Measurements from ENCODE around the gene HEATR5B. TPM values are rescaled to one million over a fixed set of nuclear protein-coding genes. Genes with fewer than 3 reads are reported as not detected.

Gene HEATR5B
- total and polyA plus RNA-seq, 2 of the 4 experiments (the other 2 are of a cell fraction) = 8.3 to 17.9 TPM

GRCh38 chr2:37059841-37060240 lies 24.3 kb downstream of the HEATR5B start:
- peaks cover 2% of the 10 kb centered on the region; the same call in 1 of the 2 replicates for H3K4me1 ChIP-seq (ENCODE audit: control insufficient read depth, insufficient read depth, low read length)
- no peak overlapping the region for H2BK15ac ChIP-seq (ENCODE audit: low read depth, low read length)
- H3K18ac ChIP-seq (ENCODE audit: low read depth, low read length) = no peak overlapping the region
- WGBS, 2 experiments (ENCODE audit: extremely low coverage in 2 of 2, insufficient read length in 1 of 2) = no CpG with 5 or more reads among the region's 3 CpGs
- H3K4ac ChIP-seq (ENCODE audit: low read depth, low read length) = no peak overlapping the region
- no peak overlapping the region for H2BK20ac ChIP-seq (ENCODE audit: low read depth, low read length)
- ChIA-PET CTCF (interaction anchor here (1.0 kb wide), 1 partner anchor 46 kb away, joined by 3 read pairs; no protein-coding TSS in a partner anchor), POLR2A (ENCODE audit: unreplicated experiment) (no interaction called here)
- no peak overlapping the region for H2AK5ac ChIP-seq (ENCODE audit: low read depth, low read length)
- no peak overlapping the region for H3K27ac ChIP-seq (ENCODE audit: insufficient read depth, low read length)
- no peak for TF ChIP-seq RAD21 (IDR thresholded peaks at IDR 0.05; ENCODE audit: low read length)
- no peak for TF ChIP-seq FOS (IDR thresholded peaks at IDR 0.05; ENCODE audit: low read depth, low read length)
- TF ChIP-seq CTCF (conservative IDR thresholded peaks at IDR 0.05; ENCODE audit: low read depth, low read length) = no peak
- TF ChIP-seq CHD1 (IDR thresholded peaks at IDR 0.05; ENCODE audit: low read depth, low read length) = no peak
- no peak for TF ChIP-seq MAZ (IDR thresholded peaks at IDR 0.05; ENCODE audit: borderline replicate concordance, low read depth, low read length)
- no peak for TF ChIP-seq ELK1 (IDR thresholded peaks at IDR 0.05; ENCODE audit: borderline replicate concordance, low read depth, low read length)
- TF ChIP-seq NFE2L2 (IDR thresholded peaks at IDR 0.05; ENCODE audit: low read depth, low read length) = no peak
- TF ChIP-seq POLR2A (IDR thresholded peaks at IDR 0.05; ENCODE audit: low read depth, low read length) = no peak
- no peak for TF ChIP-seq RCOR1 (IDR thresholded peaks at IDR 0.05; ENCODE audit: insufficient replicate concordance, low read length)
- TF ChIP-seq, protein P1, sequence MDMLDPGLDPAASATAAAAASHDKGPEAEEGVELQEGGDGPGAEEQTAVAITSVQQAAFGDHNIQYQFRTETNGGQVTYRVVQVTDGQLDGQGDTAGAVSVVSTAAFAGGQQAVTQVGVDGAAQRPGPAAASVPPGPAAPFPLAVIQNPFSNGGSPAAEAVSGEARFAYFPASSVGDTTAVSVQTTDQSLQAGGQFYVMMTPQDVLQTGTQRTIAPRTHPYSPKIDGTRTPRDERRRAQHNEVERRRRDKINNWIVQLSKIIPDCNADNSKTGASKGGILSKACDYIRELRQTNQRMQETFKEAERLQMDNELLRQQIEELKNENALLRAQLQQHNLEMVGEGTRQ (IDR thresholded peaks at IDR 0.05; ENCODE audit: low read depth, low read length) = no peak
- no peak for TF ChIP-seq MXI1 (IDR thresholded peaks at IDR 0.05; ENCODE audit: borderline replicate concordance, low read depth, low read length)
- TF ChIP-seq SMC3 (IDR thresholded peaks at IDR 0.05; ENCODE audit: low read depth, low read length) = no peak
- no peak for TF ChIP-seq CEBPB (IDR thresholded peaks at IDR 0.05; ENCODE audit: low read depth, low read length)
- no peak for TF ChIP-seq BHLHE40 (IDR thresholded peaks at IDR 0.05; ENCODE audit: low read depth, low read length)
- TF ChIP-seq RFX5 (IDR thresholded peaks at IDR 0.05; ENCODE audit: low read depth, low read length) = no peak
- H3K23ac ChIP-seq (ENCODE audit: low read depth, low read length) = no peak overlapping the region
- ATAC-seq (ENCODE audit: low read depth) (no peak), DNase-seq (no peak)
- H3K27me3 ChIP-seq (ENCODE audit: control insufficient read depth, insufficient read depth, low read length) = no peaks in the 10 kb centered on the region
- H4K20me1 ChIP-seq (ENCODE audit: insufficient read depth, low read length) = no peaks in the 10 kb centered on the region
- no peak overlapping the region for H2BK5ac ChIP-seq (ENCODE audit: low read depth, low read length, poor library complexity, severe bottlenecking)
- H3K4me2 ChIP-seq (ENCODE audit: low read depth, low read length) = no peak overlapping the region
- BruUV-seq (replicated peaks) = no TSS peak
- no peaks in the 10 kb centered on the region for H3K9me3 ChIP-seq (ENCODE audit: control insufficient read depth, insufficient read depth, low read length)
- H3K9ac ChIP-seq (ENCODE audit: low read depth, low read length) = no peak overlapping the region
- in situ Hi-C loops (cut with MboI; ENCODE audit: low sequenced_read_pairs) (no loop called here), intact Hi-C loops (cut with micrococcal nuclease) (no loop called here), dilution Hi-C loops (cut with HindIII; ENCODE audit: low sequenced_read_pairs, unreplicated experiment) (no loop called here)
- H3K14ac ChIP-seq (replicated peaks; ENCODE audit: low read depth, low read length) = no peak overlapping the region
- no peak overlapping the region for H2AK9ac ChIP-seq (replicated peaks; ENCODE audit: low read depth, low read length, poor library complexity)
- H2AFZ ChIP-seq (replicated peaks; ENCODE audit: low read length, poor library complexity) = no peak overlapping the region
- H3K9me1 ChIP-seq (ENCODE audit: insufficient read depth, low read length) = peaks cover 3% of the 10 kb centered on the region; the same call in 1 of the 2 replicates
- no peak overlapping the region for H3K56ac ChIP-seq (ENCODE audit: extremely low read depth, insufficient read depth, low read length)
- no peaks in the 10 kb centered on the region; a peak in 1 of 4 replicates for H3K79me1 ChIP-seq (ENCODE audit: low read depth in 1 of 2, low read length in 2 of 2)
- no peak overlapping the region for H2BK120ac ChIP-seq (ENCODE audit: low read depth, low read length)
- H4K5ac ChIP-seq (ENCODE audit: low read depth, low read length) = no peak overlapping the region
- no peak overlapping the region for H3K4me3 ChIP-seq (ENCODE audit: insufficient read depth, low read depth, low read length)
- H4K91ac ChIP-seq (ENCODE audit: insufficient read depth, low read depth, low read length) = no peak overlapping the region
- peaks cover 21% of the 10 kb centered on the region for H3K36me3 ChIP-seq (ENCODE audit: control insufficient read depth, insufficient read depth, low read length)
- no peak overlapping the region for H4K8ac ChIP-seq (ENCODE audit: low read depth in 2 of 2, low read length in 2 of 2)
